HepG2 (cell line): Measurements from ENCODE around the gene MCTS1. TPM values are rescaled to one million over a fixed set of nuclear protein-coding genes. Genes with fewer than 3 reads are reported as not detected.
A peak's percentile ranks its signal among the peaks of the same experiment; 100 is the strongest.

ENCODE experiments used
- ATAC-seq: fragments of 200-7000 bp; cut with Tn5 transposase; 3 replicates; pipeline ENCODE4 v1.9.1; 2020; ENCODE audit warnings: mild to moderate bottlenecking, moderate library complexity
- BruUV-seq: library from RNA; stranded (reverse); fragments of 400-500 nt; replicated peaks from 2 replicates; lab custom pipeline; 2021; lab: Mats Ljungman, UMichigan
- CTCF ChIA-PET: fragments of 300-600 bp; formaldehyde crosslinking; extraction: SDS; loops from one replicate; lab custom pipeline; 2021; ENCODE audit warnings: low total read pairs, inconsistent platforms, low intra/inter-chr PET ratio; lab: Yijun Ruan, JAX
- POLR2A ChIA-PET: fragments of 350-600 bp; sonication (Branson Sonifier 250); formaldehyde crosslinking; loops from one replicate; lab custom pipeline; 2020; ENCODE audit warnings: antibody characterized with exemption, inconsistent platforms; lab: Yijun Ruan, JAX
- DNase-seq: peaks from one replicate; pipeline ENCODE4 v3.0.0-alpha.2; 2015; ENCODE audit warnings: low spot score
- FAIRE-seq: peaks from 3 replicates; lab custom pipeline; 2011; peaks lifted over from hg19 to GRCh38; lab: Jason Lieb, UNC
- H2AFZ ChIP-seq: one replicate; pipeline ENCODE4 v1.6.1; 2011; ENCODE audit warnings: low read length, inconsistent platforms
- H3K27ac ChIP-seq: fragments of 300-600 bp; 3 replicates; pipeline ENCODE4 v1.8.0; 2011; ENCODE audit warnings: mixed run types, mild to moderate bottlenecking, mixed read lengths, low read length, inconsistent platforms; ENCODE audit not compliant: insufficient read depth; ENCODE audit errors: extremely low read length
- H3K27me3 ChIP-seq, 2 experiments: fragments of 200-600 bp in 1 of 2; 2 replicates in 1 of 2; 3 replicates in 1 of 2; pipeline versions ENCODE4 v1.6.0 to v1.8.0; 2011; ENCODE audit warnings: low read length in 2 of 2, mild to moderate bottlenecking in 2 of 2, moderate library complexity in 2 of 2, inconsistent platforms in 1 of 2; ENCODE audit not compliant: insufficient read depth in 2 of 2, control insufficient read depth in 1 of 2
- H3K36me3 ChIP-seq, 2 experiments: fragments of 200-600 bp in 1 of 2; replicated peaks in 1 of 2; 2 replicates in 1 of 2; 3 replicates in 1 of 2; pipeline versions ENCODE4 v1.5.1 to v1.8.0; 2011; ENCODE audit warnings: low read length in 2 of 2, inconsistent platforms in 1 of 2; ENCODE audit not compliant: insufficient read depth in 2 of 2, control insufficient read depth in 1 of 2
- H3K4me1 ChIP-seq: 2 replicates; pipeline ENCODE4 v1.5.1; 2012; ENCODE audit warnings: low read length, inconsistent platforms; ENCODE audit not compliant: insufficient read depth
- H3K4me2 ChIP-seq: 2 replicates; pipeline ENCODE4 v1.6.0; 2011; ENCODE audit warnings: low read depth, low read length, inconsistent platforms
- H3K4me3 ChIP-seq, 3 experiments: fragments of 200-600 bp in 1 of 3; sonication (generic), shearing (Covaris generic) in 1 of 3; replicated peaks in 1 of 3; 2 replicates each; pipeline ENCODE4 v1.5.1; 2011 to 2016; ENCODE audit warnings: low read length in 3 of 3, inconsistent platforms in 2 of 3, low read depth in 2 of 3, mild to moderate bottlenecking in 2 of 3, control low read depth in 1 of 3, mixed read lengths in 1 of 3; ENCODE audit not compliant: insufficient read depth in 1 of 3
- H3K79me2 ChIP-seq: one replicate; pipeline ENCODE4 v1.6.1; 2011; ENCODE audit warnings: low read length, inconsistent platforms; ENCODE audit not compliant: insufficient read depth
- H3K9ac ChIP-seq: 2 replicates; pipeline ENCODE4 v1.6.0; 2011; ENCODE audit warnings: mild to moderate bottlenecking, low read depth, low read length, inconsistent platforms; ENCODE audit not compliant: insufficient read depth
- H3K9me3 ChIP-seq: 2 replicates; pipeline ENCODE4 v1.5.1; 2012; ENCODE audit warnings: mild to moderate bottlenecking, low read length
- H4K20me1 ChIP-seq: 2 replicates; pipeline ENCODE4 v1.6.0; 2011; ENCODE audit warnings: inconsistent platforms, mild to moderate bottlenecking, low read length, moderate library complexity; ENCODE audit not compliant: insufficient read depth
- AKAP8 ChIP-seq: sonication (generic); formaldehyde crosslinking; IDR thresholded peaks from 2 replicates; pipeline ENCODE4 v1.5.1; 2020; ENCODE audit warnings: mild to moderate bottlenecking, missing genetic modification reagents
- ARID2 ChIP-seq: sonication (generic); formaldehyde crosslinking; IDR thresholded peaks from 2 replicates; pipeline ENCODE4 v1.8.1; 2022; ENCODE audit warnings: mild to moderate bottlenecking, missing genetic modification reagents, borderline replicate concordance
- FOXA3 ChIP-seq: IDR thresholded peaks from 2 replicates; pipeline ENCODE4 v1.6.1; 2016; ENCODE audit warnings: missing genetic modification reagents, missing compliant biosample characterization
- MAFF ChIP-seq: IDR thresholded peaks from 2 replicates; pipeline ENCODE4 v1.6.1; 2011; ENCODE audit warnings: low read depth, low read length, improper control_type of control experiment
- MAFK ChIP-seq, 2 experiments: IDR thresholded peaks in 1 of 2; conservative IDR thresholded peaks in 1 of 2; 2 replicates each; pipeline ENCODE4 v1.6.1; 2011; ENCODE audit warnings: improper control_type of control experiment in 2 of 2, low read length in 2 of 2
- NCOA1 ChIP-seq: sonication (generic); formaldehyde crosslinking; IDR thresholded peaks from 2 replicates; pipeline ENCODE4 v1.9.0; 2021; ENCODE audit warnings: missing genetic modification reagents
- ZNF615 ChIP-seq: sonication (generic); formaldehyde crosslinking; IDR thresholded peaks from 2 replicates; pipeline ENCODE4 v1.5.0; 2020; ENCODE audit warnings: mild to moderate bottlenecking, missing genetic modification reagents, borderline replicate concordance
- ZNF878 ChIP-seq: sonication (generic); formaldehyde crosslinking; IDR thresholded peaks from 2 replicates; pipeline ENCODE4 v1.8.1; 2023; ENCODE audit warnings: mild to moderate bottlenecking, missing genetic modification reagents, moderate library complexity
- WGBS: methylation state at CpG from one replicate; pipeline ENCODE4 v1.1.6; 2017; ENCODE audit warnings: low lambda C conversion rate; 5-methylcytosine and 5-hydroxymethylcytosine counted together
- in situ Hi-C: cut with HindIII; loops from 2 replicates; pipeline ENCODE4 v1.10.0; 2017; ENCODE audit warnings: low pct_unique_long_range_greater_than_20kb; ENCODE audit not compliant: extremely low pct_ligation_motif_present
- intact Hi-C: fragments of 100-400 bp; cut with micrococcal nuclease; formaldehyde crosslinking; loops from one replicate; pipeline ENCODE4 v1.10.0; 2022; ENCODE audit not compliant: unreplicated experiment
- polyA plus RNA-seq, 8 experiments: library from polyadenylated mRNA; depleted of rRNA in 3 of 8; stranded (reverse) in 7 of 8; unstranded in 1 of 8; fragments of >200 nt; fragmentation: Illumina TruSeq in 4 of 8; extraction: Trizol in 4 of 8; gene quantifications; 2 replicates each; pipeline versions ENCODE4 v1.2.1 to v1.2.3, GENCODE V29; 2011 to 2016; ENCODE audit warnings: low read depth in 4 of 8, missing spikeins in 1 of 8, mixed read lengths in 1 of 8; ENCODE audit not compliant: insufficient read depth in 1 of 8
- total RNA-seq, 5 experiments: library from RNA; depleted of rRNA; stranded (reverse); fragments of >200 nt; fragmentation: Illumina TruSeq; extraction: Trizol; gene quantifications; 2 replicates each; pipeline ENCODE4 v1.2.3, GENCODE V29; 2016; ENCODE audit warnings: low read depth in 1 of 5
- TF ChIP-seq, protein P1 (sequence below): sonication (generic); formaldehyde crosslinking; IDR thresholded peaks from 2 replicates; pipeline ENCODE4 v1.4.0; 2020; ENCODE audit warnings: mild to moderate bottlenecking, missing genetic modification reagents
- TF ChIP-seq, protein P2 (sequence below): IDR thresholded peaks from 2 replicates; pipeline ENCODE4 v1.6.1; 2018; ENCODE audit warnings: missing genetic modification reagents
- TF ChIP-seq, protein P3 (sequence below): sonication (generic); formaldehyde crosslinking; IDR thresholded peaks from 2 replicates; pipeline ENCODE4 v1.5.0; 2020; ENCODE audit warnings: missing genetic modification reagents
- TF ChIP-seq, protein P4 (sequence below): sonication (generic); formaldehyde crosslinking; IDR thresholded peaks from 2 replicates; pipeline ENCODE4 v1.5.0; 2020; ENCODE audit warnings: mild to moderate bottlenecking, missing genetic modification reagents

The MCTS1 gene
- total and polyA plus RNA-seq, 2 of the 13 experiments (the other 11 are each of a cell fraction or from before 2014, with no cell fraction given) = 30.1 to 59.0 TPM

DNA sequence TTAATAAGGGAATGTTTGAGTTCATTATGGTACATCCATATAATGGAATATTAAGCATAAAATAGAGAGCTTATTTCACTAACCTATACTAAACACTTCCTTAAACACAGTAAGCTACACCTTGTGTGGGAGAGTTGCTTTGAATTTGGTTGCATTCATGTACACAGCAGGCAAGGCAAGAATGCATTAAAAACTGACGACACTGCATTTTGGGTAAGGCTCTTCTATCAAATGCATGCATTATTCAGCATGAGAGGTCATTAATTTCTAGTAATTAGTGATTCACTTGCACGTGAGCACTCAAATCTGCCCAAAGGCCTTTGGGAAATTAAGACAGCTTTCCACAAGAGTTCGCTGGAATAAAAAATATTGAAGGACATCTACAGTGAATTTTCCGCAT is 34.7 kb downstream of the MCTS1 start:
- Histone ChIP-seq H3K4me3 (no peak overlapping the region), H3K9ac (no peak overlapping the region), H4K20me1 (no peaks in the 10 kb centered on the region), H2AFZ (no peak overlapping the region), H3K27me3 (no peaks in the 10 kb centered on the region), H3K9me3 (no peaks in the 10 kb centered on the region), H3K36me3 (no peaks in the 10 kb centered on the region), H3K79me2 (no peaks in the 10 kb centered on the region), H3K4me2 (no peak overlapping the region), H3K4me1 (no peaks in the 10 kb centered on the region), H3K27ac (no peak overlapping the region)
- in situ Hi-C loops (no loop called here), intact Hi-C loops (no loop called here)
- TF ChIP-seq NCOA1 (CRISPR knock-in tag) (no peak), MAFF (peak; percentile 41; the same call in 1 of the 2 replicates), MAFK (conservative IDR thresholded peaks at IDR 0.05 in 1 of 2, IDR thresholded peaks at IDR 0.05 in 1 of 2; ENCODE audit: low read length in 2 of 2) (peak; percentile 3 to 56; a peak in 2 of 4 replicates)
- ChIA-PET POLR2A (no interaction called here), CTCF (no interaction called here)
- DNase-seq = no peak
- no TSS peak for BruUV-seq
- ATAC-seq = no peak
- WGBS = 64% methylated on average over 4 of the region's 4 CpGs
- no peak for FAIRE-seq

DNA sequence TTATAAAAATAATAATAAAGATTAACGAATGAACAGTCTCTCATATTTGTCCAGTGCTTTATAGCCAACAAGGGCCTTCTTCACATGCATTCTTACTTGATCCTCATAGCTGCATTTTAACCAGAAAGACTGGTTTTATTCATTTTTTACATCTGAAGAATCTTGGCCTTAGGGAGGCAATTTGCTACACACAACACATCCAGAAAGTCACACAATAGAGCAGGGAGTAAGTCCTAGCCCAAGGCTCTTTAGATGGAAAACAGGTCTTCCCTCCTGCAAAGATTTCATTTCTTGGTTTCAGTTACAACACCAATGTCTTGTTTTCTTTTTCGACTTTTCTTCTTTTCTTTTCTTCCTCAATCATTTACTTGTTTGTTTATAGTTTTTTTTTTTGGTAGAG is 39.0 kb downstream of the MCTS1 start:
- Histone ChIP-seq H3K4me1 (peaks cover 12% of the 10 kb centered on the region), H3K9ac (no peak overlapping the region), H3K27me3 (no peaks in the 10 kb centered on the region), H3K9me3 (no peaks in the 10 kb centered on the region), H3K27ac (no peak overlapping the region), H2AFZ (no peak overlapping the region), H4K20me1 (no peaks in the 10 kb centered on the region), H3K4me2 (no peak overlapping the region), H3K79me2 (no peaks in the 10 kb centered on the region), H3K36me3 (no peaks in the 10 kb centered on the region), H3K4me3 (no peak overlapping the region)
- CTCF ChIA-PET = no interaction called here
- POLR2A ChIA-PET = no interaction called here
- DNase-seq (no peak), ATAC-seq (no peak), FAIRE-seq (no peak)
- intact Hi-C loops = no loop called here
- BruUV-seq = no TSS peak
- 16% methylated on average over 2 of the region's 2 CpGs for WGBS
- in situ Hi-C loops = no loop called here
- no peak for TF ChIP-seq ZNF615 (CRISPR knock-in tag)
- TF ChIP-seq, protein P1, sequence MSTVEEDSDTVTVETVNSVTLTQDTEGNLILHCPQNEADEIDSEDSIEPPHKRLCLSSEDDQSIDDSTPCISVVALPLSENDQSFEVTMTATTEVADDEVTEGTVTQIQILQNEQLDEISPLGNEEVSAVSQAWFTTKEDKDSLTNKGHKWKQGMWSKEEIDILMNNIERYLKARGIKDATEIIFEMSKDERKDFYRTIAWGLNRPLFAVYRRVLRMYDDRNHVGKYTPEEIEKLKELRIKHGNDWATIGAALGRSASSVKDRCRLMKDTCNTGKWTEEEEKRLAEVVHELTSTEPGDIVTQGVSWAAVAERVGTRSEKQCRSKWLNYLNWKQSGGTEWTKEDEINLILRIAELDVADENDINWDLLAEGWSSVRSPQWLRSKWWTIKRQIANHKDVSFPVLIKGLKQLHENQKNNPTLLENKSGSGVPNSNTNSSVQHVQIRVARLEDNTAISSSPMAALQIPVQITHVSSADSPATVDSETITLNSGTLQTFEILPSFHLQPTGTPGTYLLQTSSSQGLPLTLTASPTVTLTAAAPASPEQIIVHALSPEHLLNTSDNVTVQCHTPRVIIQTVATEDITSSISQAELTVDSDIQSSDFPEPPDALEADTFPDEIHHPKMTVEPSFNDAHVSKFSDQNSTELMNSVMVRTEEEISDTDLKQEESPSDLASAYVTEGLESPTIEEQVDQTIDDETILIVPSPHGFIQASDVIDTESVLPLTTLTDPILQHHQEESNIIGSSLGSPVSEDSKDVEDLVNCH (CRISPR knock-in tag) = no peak
- TF ChIP-seq ARID2 (CRISPR knock-in tag) = no peak
- no peak for TF ChIP-seq ZNF878 (CRISPR knock-in tag)
- no peak for TF ChIP-seq AKAP8 (CRISPR knock-in tag)
- TF ChIP-seq, protein P2, sequence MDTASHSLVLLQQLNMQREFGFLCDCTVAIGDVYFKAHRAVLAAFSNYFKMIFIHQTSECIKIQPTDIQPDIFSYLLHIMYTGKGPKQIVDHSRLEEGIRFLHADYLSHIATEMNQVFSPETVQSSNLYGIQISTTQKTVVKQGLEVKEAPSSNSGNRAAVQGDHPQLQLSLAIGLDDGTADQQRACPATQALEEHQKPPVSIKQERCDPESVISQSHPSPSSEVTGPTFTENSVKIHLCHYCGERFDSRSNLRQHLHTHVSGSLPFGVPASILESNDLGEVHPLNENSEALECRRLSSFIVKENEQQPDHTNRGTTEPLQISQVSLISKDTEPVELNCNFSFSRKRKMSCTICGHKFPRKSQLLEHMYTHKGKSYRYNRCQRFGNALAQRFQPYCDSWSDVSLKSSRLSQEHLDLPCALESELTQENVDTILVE (CRISPR knock-in tag) = no peak
- TF ChIP-seq, protein P3, sequence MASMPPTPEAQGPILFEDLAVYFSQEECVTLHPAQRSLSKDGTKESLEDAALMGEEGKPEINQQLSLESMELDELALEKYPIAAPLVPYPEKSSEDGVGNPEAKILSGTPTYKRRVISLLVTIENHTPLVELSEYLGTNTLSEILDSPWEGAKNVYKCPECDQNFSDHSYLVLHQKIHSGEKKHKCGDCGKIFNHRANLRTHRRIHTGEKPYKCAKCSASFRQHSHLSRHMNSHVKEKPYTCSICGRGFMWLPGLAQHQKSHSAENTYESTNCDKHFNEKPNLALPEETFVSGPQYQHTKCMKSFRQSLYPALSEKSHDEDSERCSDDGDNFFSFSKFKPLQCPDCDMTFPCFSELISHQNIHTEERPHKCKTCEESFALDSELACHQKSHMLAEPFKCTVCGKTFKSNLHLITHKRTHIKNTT (CRISPR knock-in tag) = no peak
- TF ChIP-seq MAFF = no peak
- TF ChIP-seq, protein P4, sequence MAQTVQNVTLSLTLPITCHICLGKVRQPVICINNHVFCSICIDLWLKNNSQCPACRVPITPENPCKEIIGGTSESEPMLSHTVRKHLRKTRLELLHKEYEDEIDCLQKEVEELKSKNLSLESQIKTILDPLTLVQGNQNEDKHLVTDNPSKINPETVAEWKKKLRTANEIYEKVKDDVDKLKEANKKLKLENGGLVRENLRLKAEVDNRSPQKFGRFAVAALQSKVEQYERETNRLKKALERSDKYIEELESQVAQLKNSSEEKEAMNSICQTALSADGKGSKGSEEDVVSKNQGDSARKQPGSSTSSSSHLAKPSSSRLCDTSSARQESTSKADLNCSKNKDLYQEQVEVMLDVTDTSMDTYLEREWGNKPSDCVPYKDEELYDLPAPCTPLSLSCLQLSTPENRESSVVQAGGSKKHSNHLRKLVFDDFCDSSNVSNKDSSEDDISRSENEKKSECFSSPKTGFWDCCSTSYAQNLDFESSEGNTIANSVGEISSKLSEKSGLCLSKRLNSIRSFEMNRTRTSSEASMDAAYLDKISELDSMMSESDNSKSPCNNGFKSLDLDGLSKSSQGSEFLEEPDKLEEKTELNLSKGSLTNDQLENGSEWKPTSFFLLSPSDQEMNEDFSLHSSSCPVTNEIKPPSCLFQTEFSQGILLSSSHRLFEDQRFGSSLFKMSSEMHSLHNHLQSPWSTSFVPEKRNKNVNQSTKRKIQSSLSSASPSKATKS = no peak
- TF ChIP-seq FOXA3 = no peak
